IMR-90 (cell line): ENCODE measurements around the gene PPFIBP2. TPM values are rescaled to one million over a fixed set of nuclear protein-coding genes. Genes with fewer than 3 reads are reported as not detected.

Experiments used
- ATAC-seq: fragments of 200-7000 bp; cut with Tn5 transposase; 2 replicates; pipeline ENCODE4 v1.9.1; 2020; ENCODE audit warnings: low read depth, mild to moderate bottlenecking, moderate library complexity
- BruUV-seq: library from RNA; stranded (reverse); fragments of 400-500 nt; replicated peaks from 2 replicates; lab custom pipeline; 2021; lab: Mats Ljungman, UMichigan
- CTCF ChIA-PET: fragments of 300-600 bp; formaldehyde crosslinking; extraction: SDS; loops from one replicate; lab custom pipeline; 2021; ENCODE audit warnings: antibody characterized with exemption; lab: Yijun Ruan, JAX
- POLR2A ChIA-PET: fragments of 300-600 bp; sonication (Branson Sonifier 250); formaldehyde crosslinking; loops from one replicate; lab custom pipeline; 2022; ENCODE audit warnings: antibody characterized with exemption; ENCODE audit not compliant: unreplicated experiment; lab: Charles Lee
- DNase-seq: peaks from one replicate; pipeline ENCODE4 v3.0.0; 2013
- H2AFZ ChIP-seq: replicated peaks from 2 replicates; pipeline ENCODE3; 2013; ENCODE audit warnings: low read length, mild to moderate bottlenecking; ENCODE audit not compliant: poor library complexity
- H2AK5ac ChIP-seq: 2 replicates; pipeline ENCODE4 v1.6.1; 2013; ENCODE audit warnings: low read depth, low read length, inconsistent platforms
- H2AK9ac ChIP-seq: replicated peaks from 2 replicates; pipeline ENCODE3; 2013; ENCODE audit warnings: mild to moderate bottlenecking, low read depth, low read length, moderate library complexity; ENCODE audit not compliant: poor library complexity
- H2BK120ac ChIP-seq: 2 replicates; pipeline ENCODE4 v1.6.1; 2013; ENCODE audit warnings: low read depth, low read length, inconsistent platforms
- H2BK15ac ChIP-seq: 3 replicates; pipeline ENCODE4 v1.6.1; 2013; ENCODE audit warnings: low read depth, low read length, inconsistent platforms
- H2BK20ac ChIP-seq: 2 replicates; pipeline ENCODE4 v1.6.1; 2013; ENCODE audit warnings: low read depth, mild to moderate bottlenecking, inconsistent platforms, low read length, moderate library complexity
- H2BK5ac ChIP-seq: 2 replicates; pipeline ENCODE4 v1.6.1; 2013; ENCODE audit warnings: mild to moderate bottlenecking, low read depth, low read length, inconsistent platforms; ENCODE audit not compliant: poor library complexity, severe bottlenecking
- H3K14ac ChIP-seq: replicated peaks from 2 replicates; pipeline ENCODE4 v1.6.1; 2013; ENCODE audit warnings: low read depth, low read length, inconsistent platforms
- H3K18ac ChIP-seq: 2 replicates; pipeline ENCODE4 v1.6.1; 2013; ENCODE audit warnings: low read depth, low read length, control low read depth
- H3K23ac ChIP-seq: 2 replicates; pipeline ENCODE4 v1.6.1; 2013; ENCODE audit warnings: low read depth, low read length, inconsistent platforms
- H3K27ac ChIP-seq: 2 replicates; pipeline ENCODE4 v1.5.1; 2013; ENCODE audit warnings: mild to moderate bottlenecking, control low read depth, low read length; ENCODE audit not compliant: insufficient read depth
- H3K27me3 ChIP-seq: 2 replicates; pipeline ENCODE4 v1.6.1; 2013; ENCODE audit warnings: low read length; ENCODE audit not compliant: control insufficient read depth, insufficient read depth
- H3K36me3 ChIP-seq: 2 replicates; pipeline ENCODE4 v1.6.1; 2013; ENCODE audit warnings: low read length, mixed read lengths; ENCODE audit not compliant: control insufficient read depth, insufficient read depth
- H3K4ac ChIP-seq: 2 replicates; pipeline ENCODE4 v1.6.1; 2013; ENCODE audit warnings: low read depth, low read length, inconsistent platforms
- H3K4me1 ChIP-seq: 2 replicates; pipeline ENCODE4 v1.6.1; 2013; ENCODE audit warnings: low read length, mixed read lengths; ENCODE audit not compliant: control insufficient read depth, insufficient read depth
- H3K4me2 ChIP-seq: 2 replicates; pipeline ENCODE4 v1.6.1; 2013; ENCODE audit warnings: low read depth, mild to moderate bottlenecking, control low read depth, low read length, moderate library complexity
- H3K4me3 ChIP-seq: 2 replicates; pipeline ENCODE4 v1.5.1; 2013; ENCODE audit warnings: low read depth, mild to moderate bottlenecking, control low read depth, low read length, moderate library complexity; ENCODE audit not compliant: insufficient read depth
- H3K56ac ChIP-seq: 2 replicates; pipeline ENCODE4 v1.6.1; 2013; ENCODE audit warnings: low read length, inconsistent platforms; ENCODE audit not compliant: insufficient read depth; ENCODE audit errors: extremely low read depth
- H3K79me1 ChIP-seq, 2 experiments: 2 replicates each; pipeline ENCODE4 v1.6.1; 2013; ENCODE audit warnings: low read length in 2 of 2, inconsistent platforms in 1 of 2, low read depth in 1 of 2
- H3K9ac ChIP-seq: 2 replicates; pipeline ENCODE4 v1.6.1; 2013; ENCODE audit warnings: low read depth, low read length, control low read depth
- H3K9me1 ChIP-seq: 2 replicates; pipeline ENCODE4 v1.6.1; 2013; ENCODE audit warnings: low read length, inconsistent platforms; ENCODE audit not compliant: insufficient read depth
- H3K9me3 ChIP-seq: 2 replicates; pipeline ENCODE4 v1.6.1; 2013; ENCODE audit warnings: low read length; ENCODE audit not compliant: control insufficient read depth, insufficient read depth
- H4K20me1 ChIP-seq: 2 replicates; pipeline ENCODE4 v1.6.1; 2013; ENCODE audit warnings: low read length, inconsistent platforms; ENCODE audit not compliant: insufficient read depth
- H4K5ac ChIP-seq: 2 replicates; pipeline ENCODE4 v1.6.1; 2013; ENCODE audit warnings: mild to moderate bottlenecking, low read depth, low read length, control low read depth
- H4K8ac ChIP-seq, 2 experiments: 2 replicates each; pipeline ENCODE4 v1.6.1; 2013; ENCODE audit warnings: low read depth in 2 of 2, low read length in 2 of 2, control low read depth in 1 of 2, inconsistent platforms in 1 of 2
- H4K91ac ChIP-seq: 2 replicates; pipeline ENCODE4 v1.6.1; 2013; ENCODE audit warnings: low read depth, low read length, inconsistent platforms; ENCODE audit not compliant: insufficient read depth
- CEBPB ChIP-seq: IDR thresholded peaks from 2 replicates; pipeline ENCODE4 v1.6.1; 2012; ENCODE audit warnings: low read depth, low read length, improper control_type of control experiment
- CHD1 ChIP-seq: IDR thresholded peaks from 2 replicates; pipeline ENCODE4 v1.6.1; 2012; ENCODE audit warnings: low read depth, low read length, improper control_type of control experiment
- SMC3 ChIP-seq: fragments of 150-350 bp; IDR thresholded peaks from 2 replicates; pipeline ENCODE4 v1.6.1; 2016; ENCODE audit warnings: low read depth, mild to moderate bottlenecking, antibody characterized with exemption, low read length, moderate library complexity
- WGBS, 2 experiments: methylation state at CpG; one replicate each; pipeline versions ENCODE4 v1.1.5 to v1.1.7; 2013; ENCODE audit warnings: missing lambda C conversion rate in 2 of 2; ENCODE audit not compliant: insufficient read length in 1 of 2; ENCODE audit errors: extremely low coverage in 2 of 2; 5-methylcytosine and 5-hydroxymethylcytosine counted together
- dilution Hi-C: fragments of 300-500 bp; cut with HindIII; formaldehyde crosslinking; loops from one replicate; pipeline ENCODE4 v1.14.3; 2018; ENCODE audit warnings: low sequenced_read_pairs; ENCODE audit not compliant: unreplicated experiment
- in situ Hi-C: fragments of 300-500 bp; cut with MboI; formaldehyde crosslinking; loops from 3 replicates; pipeline ENCODE4 v1.14.3; 2019; ENCODE audit warnings: low sequenced_read_pairs, inconsistent platforms, mixed read lengths
- intact Hi-C: fragments of 100-400 bp; cut with micrococcal nuclease; formaldehyde crosslinking; loops from 2 replicates; pipeline ENCODE4 v1.10.0; 2022
- polyA plus RNA-seq, 3 experiments: library from polyadenylated mRNA; depleted of rRNA; stranded (reverse); fragments of >200 nt; gene quantifications; 2 replicates each; pipeline ENCODE4 v1.2.3, GENCODE V29; 2012; ENCODE audit warnings: low replicate concordance in 1 of 3
- total RNA-seq: library from RNA; depleted of rRNA; stranded (reverse); fragments of >200 nt; gene quantifications from 2 replicates; pipeline ENCODE4 v1.2.3, GENCODE V29; 2012

The PPFIBP2 gene
- total and polyA plus RNA-seq, 2 of the 4 experiments (the other 2 are of a cell fraction), result 6.0 to 11.8 TPM

GRCh38 chr11:7525424-7525823 lies 11.6 kb downstream of the PPFIBP2 start:
- Histone ChIP-seq H3K36me3 (no peaks in the 10 kb centered on the region), H2AK9ac (no peak overlapping the region), H3K4ac (no peak overlapping the region), H4K5ac (no peak overlapping the region), H3K9me1 (no peaks in the 10 kb centered on the region; the same call in 1 of the 2 replicates), H3K4me1 (no peaks in the 10 kb centered on the region), H2BK15ac (no peak overlapping the region), H3K14ac (no peak overlapping the region), H3K27ac (no peak overlapping the region), H3K4me3 (no peak overlapping the region), H2AFZ (no peak overlapping the region), H4K8ac (no peak overlapping the region), H3K79me1 (no peaks in the 10 kb centered on the region), H3K4me2 (no peak overlapping the region), H2BK120ac (no peak overlapping the region), H2AK5ac (no peak overlapping the region), H4K20me1 (no peaks in the 10 kb centered on the region), H3K18ac (no peak overlapping the region), H3K9me3 (no peaks in the 10 kb centered on the region), H4K91ac (no peak overlapping the region), H2BK5ac (no peak overlapping the region), H2BK20ac (no peak overlapping the region), H3K27me3 (peaks cover 12% of the 10 kb centered on the region), H3K56ac (no peak overlapping the region), H3K23ac (no peak overlapping the region), H3K9ac (no peak overlapping the region)
- ChIA-PET CTCF (no interaction called here), POLR2A (no interaction called here)
- in situ Hi-C loops (no loop called here), dilution Hi-C loops (no loop called here), intact Hi-C loops (no loop called here)
- DNase-seq, result no peak
- TF ChIP-seq CEBPB (no peak), CHD1 (no peak), SMC3 (no peak)
- BruUV-seq, result no TSS peak
- 76% methylated on average over 2 of the region's 4 CpGs; no CpG with 5 or more reads in 1 of the 2 experiments for WGBS, 2 experiments
- ATAC-seq, result no peak
